Brain microvascular endothelial cell (primary cell): ENCODE measurements around the gene B2M.
"Not testable (repeated sequence)": the region's sequence is repeated elsewhere in the genome, so short reads cannot be mapped to it uniquely, and the experiment has no call there.

Experiments used
- DNase-seq: peaks from one replicate; pipeline ENCODE4 v3.0.0-alpha.2; 2020
- H3K27ac ChIP-seq: fragments of 250-450 bp; sonication (Bioruptor Pico); 2 replicates; pipeline ENCODE4 v1.5.1; 2020; ENCODE audit warnings: mild to moderate bottlenecking, moderate library complexity
- H3K27me3 ChIP-seq: fragments of 250-450 bp; sonication (Bioruptor Pico); replicated peaks from 2 replicates; pipeline ENCODE4 v1.5.1; 2020; ENCODE audit warnings: mild to moderate bottlenecking
- H3K36me3 ChIP-seq: fragments of 250-450 bp; sonication (Bioruptor Pico); replicated peaks from 2 replicates; pipeline ENCODE4 v1.5.1; 2020; ENCODE audit warnings: mild to moderate bottlenecking
- H3K4me3 ChIP-seq: 2 replicates; pipeline ENCODE4 v1.5.1; 2011; ENCODE audit warnings: low read depth, mild to moderate bottlenecking, control low read depth, low read length, moderate library complexity
- CTCF ChIP-seq: IDR thresholded peaks from 2 replicates; pipeline ENCODE4 v1.5.1; 2011; ENCODE audit warnings: low read depth, mild to moderate bottlenecking, moderate library complexity, low read length, control low read depth, inconsistent platforms; ENCODE audit errors: missing control alignments
- in situ Hi-C: cut with HindIII; loops from 2 replicates; pipeline ENCODE4 v1.10.0; 2017; ENCODE audit warnings: low sequenced_read_pairs, low pct_ligation_motif_present

The B2M gene

GRCh38 chr15:44720460-44721176, 9.3 kb downstream of the B2M start:
- Histone ChIP-seq H3K4me3 (no peak overlapping the region), H3K27ac (no peak overlapping the region), H3K36me3 (peaks cover 31% of the 10 kb centered on the region), H3K27me3 (no peaks in the 10 kb centered on the region)
- TF ChIP-seq CTCF, result no peak
- in situ Hi-C loops, result no loop called here
- DNase-seq, result no peak

- Histone ChIP-seq H3K27me3 (no peaks in the 10 kb centered on the region), H3K4me3 (no peak overlapping the region), H3K27ac (no peak overlapping the region), H3K36me3 (peaks cover 17% of the 10 kb centered on the region)
- in situ Hi-C loops, result no loop called here
- TF ChIP-seq CTCF, result no peak
- no peak for DNase-seq
Measured at GRCh38 chr15:44722011-44722410, 10.7 kb downstream of the B2M start.

GRCh38 chr15:44726136-44726535, 14.8 kb downstream of the B2M start:
- TF ChIP-seq CTCF, result no peak
- in situ Hi-C loops, result no loop called here
- no peak overlapping the region for H3K4me3 ChIP-seq

GRCh38 chr15:44726568-44727484, 15.5 kb downstream of the B2M start:
- Histone ChIP-seq H3K4me3 (no peak overlapping the region), H3K27ac (peak overlapping the region; percentile 89), H3K27me3 (no peaks in the 10 kb centered on the region), H3K36me3 (peaks cover 2% of the 10 kb centered on the region)
- DNase-seq, result peak; percentile 92
- TF ChIP-seq CTCF, result no peak
- in situ Hi-C loops, result no loop called here

More at GRCh38 chr15:44726136-44726535, 14.8 kb downstream of the B2M start:
- no peak for DNase-seq
- Histone ChIP-seq H3K27me3 (no peaks in the 10 kb centered on the region), H3K36me3 (no peaks in the 10 kb centered on the region), H3K27ac (peak overlapping the region; percentile 89)

GRCh38 chr15:44727485-44728231, 16.3 kb downstream of the B2M start:
- DNase-seq, result no peak
- no peaks in the 10 kb centered on the region for H3K27me3 ChIP-seq
- H3K36me3 ChIP-seq, result peaks cover 2% of the 10 kb centered on the region
- H3K4me3 ChIP-seq, result no peak overlapping the region
- H3K27ac ChIP-seq, result peak overlapping the region; percentile 93
- in situ Hi-C loops, result no loop called here
- no peak for TF ChIP-seq CTCF

GRCh38 chr15:44728232-44728575, 16.9 kb downstream of the B2M start:
- in situ Hi-C loops, H3K27me3 ChIP-seq, H3K36me3 ChIP-seq, DNase-seq: not testable (repeated sequence)
- Histone ChIP-seq H3K27ac (peak overlapping the region; percentile 93), H3K4me3 (peak overlapping the region; percentile 86)
